GM19452 (cell line): ENCODE data around the gene SLC48A1.

Experiments used
- ATAC-seq: cut with Tn5 transposase; IDR thresholded peaks from one replicate; pipeline ENCODE4 v1.9.1; 2021; ENCODE audit not compliant: unreplicated experiment

Gene SLC48A1

GRCh38 chr12:47789712-47790489 lies 16.9 kb downstream of the SLC48A1 start:
- no peak for ATAC-seq

- no peak for ATAC-seq
Observed at GRCh38 chr12:47790676-47791350, 17.8 kb downstream of the SLC48A1 start.

- no peak for ATAC-seq
Observed at GRCh38 chr12:47791351-47791746, 18.3 kb downstream of the SLC48A1 start.

- no peak for ATAC-seq
Observed at GRCh38 chr12:47791874-47792273, 18.8 kb downstream of the SLC48A1 start.

- no peak for ATAC-seq
Observed at GRCh38 chr12:47793015-47793681, 20.1 kb downstream of the SLC48A1 start.

- no peak for ATAC-seq
Observed at GRCh38 chr12:47794679-47795078, 21.6 kb downstream of the SLC48A1 start.

- ATAC-seq, result no peak
Observed at GRCh38 chr12:47795121-47795813, 22.2 kb downstream of the SLC48A1 start.

- no peak for ATAC-seq
Observed at GRCh38 chr12:47795814-47796411, 22.9 kb downstream of the SLC48A1 start.

GRCh38 chr12:47797441-47797840 lies 24.4 kb downstream of the SLC48A1 start:
- ATAC-seq, result no peak

GRCh38 chr12:47798382-47798948 lies 25.4 kb downstream of the SLC48A1 start:
- ATAC-seq, result no peak

GRCh38 chr12:47799357-47799955 lies 26.4 kb downstream of the SLC48A1 start:
- no peak for ATAC-seq

GRCh38 chr12:47800582-47800981 lies 27.5 kb downstream of the SLC48A1 start:
- no peak for ATAC-seq

GRCh38 chr12:47801170-47801903 lies 28.3 kb downstream of the SLC48A1 start:
- no peak for ATAC-seq

- no peak for ATAC-seq
Observed at GRCh38 chr12:47801904-47802246, 28.8 kb downstream of the SLC48A1 start.

- no peak for ATAC-seq
Observed at GRCh38 chr12:47802312-47802711, 29.3 kb downstream of the SLC48A1 start.

- no peak for ATAC-seq
Observed at GRCh38 chr12:47803191-47803875, 30.3 kb downstream of the SLC48A1 start.

- no peak for ATAC-seq
Observed at GRCh38 chr12:47804171-47804570, 31.1 kb downstream of the SLC48A1 start.

GRCh38 chr12:47805417-47805816 lies 32.4 kb downstream of the SLC48A1 start:
- no peak for ATAC-seq

- no peak for ATAC-seq
Observed at GRCh38 chr12:47807338-47807737, 34.3 kb downstream of the SLC48A1 start.
